A549 (cell line): ENCODE results near the gene PDGFC.

Experiments used
- CHD4 ChIP-seq: fragments of 200-600 bp; sonication (generic); IDR thresholded peaks from 2 replicates; pipeline ENCODE4 v1.6.1; 2016; ENCODE audit warnings: antibody characterized with exemption, mild to moderate bottlenecking, borderline replicate concordance
- FOSB ChIP-seq: fragments of 250-450 bp; sonication (Bioruptor Pico); IDR thresholded peaks from 2 replicates; pipeline ENCODE4 v1.5.0; 2020; ENCODE audit warnings: mild to moderate bottlenecking, moderate library complexity
- HDAC2 ChIP-seq: fragments of 200-600 bp; sonication (generic); IDR thresholded peaks from 2 replicates; pipeline ENCODE4 v1.6.1; 2016
- POLR2A ChIP-seq: IDR thresholded peaks from 2 replicates; pipeline ENCODE4 v1.6.1; 2012; ENCODE audit warnings: mild to moderate bottlenecking, low read length
- POLR2AphosphoS2 ChIP-seq: conservative IDR thresholded peaks from 2 replicates; pipeline ENCODE4 v1.6.1; 2012; ENCODE audit warnings: low read length, improper control_type of control experiment, inconsistent platforms
- RFX5 ChIP-seq: fragments of 450-650 bp; IDR thresholded peaks from 2 replicates; pipeline ENCODE4 v1.7.1; 2014; ENCODE audit warnings: antibody characterized with exemption, mild to moderate bottlenecking, moderate library complexity
- TF ChIP-seq, protein P1 (sequence below): fragments of >200 bp; sonication (Bioruptor Twin); formaldehyde crosslinking; IDR thresholded peaks from 3 replicates; pipeline ENCODE4 v1.5.1; 2016
- TF ChIP-seq, protein P2 (sequence below): fragments of 200-600 bp; sonication (generic); IDR thresholded peaks from 2 replicates; pipeline ENCODE4 v1.6.1; 2016; ENCODE audit warnings: antibody characterized with exemption, mild to moderate bottlenecking, moderate library complexity
- TF ChIP-seq, protein P3 (sequence below): fragments of >200 bp; sonication (Bioruptor Twin); formaldehyde crosslinking; IDR thresholded peaks from 2 replicates; pipeline ENCODE4 v1.6.1; 2016
- TF ChIP-seq, protein P4 (sequence below): fragments of 450-650 bp; IDR thresholded peaks from 2 replicates; pipeline ENCODE4 v1.6.1; 2014; ENCODE audit warnings: antibody characterized with exemption

DNA sequence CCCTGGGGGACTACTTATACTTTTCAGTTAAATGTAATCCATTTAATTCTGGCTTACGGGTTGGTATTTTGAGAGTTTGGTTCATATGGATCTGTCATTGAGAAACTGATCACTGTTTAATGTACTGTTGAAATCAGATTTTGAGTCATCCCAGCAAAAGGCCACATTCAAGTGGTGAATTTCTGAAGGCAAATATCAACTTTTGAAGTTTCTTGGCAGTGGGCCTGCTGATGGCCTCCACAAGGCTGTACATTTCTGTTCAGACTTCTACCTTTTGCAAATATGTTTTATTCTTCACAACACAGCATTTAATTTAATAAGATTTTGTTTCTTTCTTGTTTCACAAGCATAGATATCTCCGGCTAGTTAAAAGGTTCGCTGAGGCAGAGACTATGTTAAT lies 138.7 kb downstream of the PDGFC start:
- TF ChIP-seq, protein P1, sequence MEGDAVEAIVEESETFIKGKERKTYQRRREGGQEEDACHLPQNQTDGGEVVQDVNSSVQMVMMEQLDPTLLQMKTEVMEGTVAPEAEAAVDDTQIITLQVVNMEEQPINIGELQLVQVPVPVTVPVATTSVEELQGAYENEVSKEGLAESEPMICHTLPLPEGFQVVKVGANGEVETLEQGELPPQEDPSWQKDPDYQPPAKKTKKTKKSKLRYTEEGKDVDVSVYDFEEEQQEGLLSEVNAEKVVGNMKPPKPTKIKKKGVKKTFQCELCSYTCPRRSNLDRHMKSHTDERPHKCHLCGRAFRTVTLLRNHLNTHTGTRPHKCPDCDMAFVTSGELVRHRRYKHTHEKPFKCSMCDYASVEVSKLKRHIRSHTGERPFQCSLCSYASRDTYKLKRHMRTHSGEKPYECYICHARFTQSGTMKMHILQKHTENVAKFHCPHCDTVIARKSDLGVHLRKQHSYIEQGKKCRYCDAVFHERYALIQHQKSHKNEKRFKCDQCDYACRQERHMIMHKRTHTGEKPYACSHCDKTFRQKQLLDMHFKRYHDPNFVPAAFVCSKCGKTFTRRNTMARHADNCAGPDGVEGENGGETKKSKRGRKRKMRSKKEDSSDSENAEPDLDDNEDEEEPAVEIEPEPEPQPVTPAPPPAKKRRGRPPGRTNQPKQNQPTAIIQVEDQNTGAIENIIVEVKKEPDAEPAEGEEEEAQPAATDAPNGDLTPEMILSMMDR: no peak
- TF ChIP-seq POLR2AphosphoS2 (no peak), RFX5 (no peak), HDAC2 (no peak), CHD4 (no peak), POLR2A (no peak), FOSB (no peak)
- TF ChIP-seq, protein P2, sequence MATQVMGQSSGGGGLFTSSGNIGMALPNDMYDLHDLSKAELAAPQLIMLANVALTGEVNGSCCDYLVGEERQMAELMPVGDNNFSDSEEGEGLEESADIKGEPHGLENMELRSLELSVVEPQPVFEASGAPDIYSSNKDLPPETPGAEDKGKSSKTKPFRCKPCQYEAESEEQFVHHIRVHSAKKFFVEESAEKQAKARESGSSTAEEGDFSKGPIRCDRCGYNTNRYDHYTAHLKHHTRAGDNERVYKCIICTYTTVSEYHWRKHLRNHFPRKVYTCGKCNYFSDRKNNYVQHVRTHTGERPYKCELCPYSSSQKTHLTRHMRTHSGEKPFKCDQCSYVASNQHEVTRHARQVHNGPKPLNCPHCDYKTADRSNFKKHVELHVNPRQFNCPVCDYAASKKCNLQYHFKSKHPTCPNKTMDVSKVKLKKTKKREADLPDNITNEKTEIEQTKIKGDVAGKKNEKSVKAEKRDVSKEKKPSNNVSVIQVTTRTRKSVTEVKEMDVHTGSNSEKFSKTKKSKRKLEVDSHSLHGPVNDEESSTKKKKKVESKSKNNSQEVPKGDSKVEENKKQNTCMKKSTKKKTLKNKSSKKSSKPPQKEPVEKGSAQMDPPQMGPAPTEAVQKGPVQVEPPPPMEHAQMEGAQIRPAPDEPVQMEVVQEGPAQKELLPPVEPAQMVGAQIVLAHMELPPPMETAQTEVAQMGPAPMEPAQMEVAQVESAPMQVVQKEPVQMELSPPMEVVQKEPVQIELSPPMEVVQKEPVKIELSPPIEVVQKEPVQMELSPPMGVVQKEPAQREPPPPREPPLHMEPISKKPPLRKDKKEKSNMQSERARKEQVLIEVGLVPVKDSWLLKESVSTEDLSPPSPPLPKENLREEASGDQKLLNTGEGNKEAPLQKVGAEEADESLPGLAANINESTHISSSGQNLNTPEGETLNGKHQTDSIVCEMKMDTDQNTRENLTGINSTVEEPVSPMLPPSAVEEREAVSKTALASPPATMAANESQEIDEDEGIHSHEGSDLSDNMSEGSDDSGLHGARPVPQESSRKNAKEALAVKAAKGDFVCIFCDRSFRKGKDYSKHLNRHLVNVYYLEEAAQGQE: no peak
- TF ChIP-seq, protein P3, sequence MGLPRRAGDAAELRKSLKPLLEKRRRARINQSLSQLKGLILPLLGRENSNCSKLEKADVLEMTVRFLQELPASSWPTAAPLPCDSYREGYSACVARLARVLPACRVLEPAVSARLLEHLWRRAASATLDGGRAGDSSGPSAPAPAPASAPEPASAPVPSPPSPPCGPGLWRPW: no peak
- TF ChIP-seq, protein P4, sequence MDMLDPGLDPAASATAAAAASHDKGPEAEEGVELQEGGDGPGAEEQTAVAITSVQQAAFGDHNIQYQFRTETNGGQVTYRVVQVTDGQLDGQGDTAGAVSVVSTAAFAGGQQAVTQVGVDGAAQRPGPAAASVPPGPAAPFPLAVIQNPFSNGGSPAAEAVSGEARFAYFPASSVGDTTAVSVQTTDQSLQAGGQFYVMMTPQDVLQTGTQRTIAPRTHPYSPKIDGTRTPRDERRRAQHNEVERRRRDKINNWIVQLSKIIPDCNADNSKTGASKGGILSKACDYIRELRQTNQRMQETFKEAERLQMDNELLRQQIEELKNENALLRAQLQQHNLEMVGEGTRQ: no peak
